ENCODE measurements around the gene GPC4.

Gene GPC4
- 0 reads per million in 3 experiments for total RNA-seq

DNA sequence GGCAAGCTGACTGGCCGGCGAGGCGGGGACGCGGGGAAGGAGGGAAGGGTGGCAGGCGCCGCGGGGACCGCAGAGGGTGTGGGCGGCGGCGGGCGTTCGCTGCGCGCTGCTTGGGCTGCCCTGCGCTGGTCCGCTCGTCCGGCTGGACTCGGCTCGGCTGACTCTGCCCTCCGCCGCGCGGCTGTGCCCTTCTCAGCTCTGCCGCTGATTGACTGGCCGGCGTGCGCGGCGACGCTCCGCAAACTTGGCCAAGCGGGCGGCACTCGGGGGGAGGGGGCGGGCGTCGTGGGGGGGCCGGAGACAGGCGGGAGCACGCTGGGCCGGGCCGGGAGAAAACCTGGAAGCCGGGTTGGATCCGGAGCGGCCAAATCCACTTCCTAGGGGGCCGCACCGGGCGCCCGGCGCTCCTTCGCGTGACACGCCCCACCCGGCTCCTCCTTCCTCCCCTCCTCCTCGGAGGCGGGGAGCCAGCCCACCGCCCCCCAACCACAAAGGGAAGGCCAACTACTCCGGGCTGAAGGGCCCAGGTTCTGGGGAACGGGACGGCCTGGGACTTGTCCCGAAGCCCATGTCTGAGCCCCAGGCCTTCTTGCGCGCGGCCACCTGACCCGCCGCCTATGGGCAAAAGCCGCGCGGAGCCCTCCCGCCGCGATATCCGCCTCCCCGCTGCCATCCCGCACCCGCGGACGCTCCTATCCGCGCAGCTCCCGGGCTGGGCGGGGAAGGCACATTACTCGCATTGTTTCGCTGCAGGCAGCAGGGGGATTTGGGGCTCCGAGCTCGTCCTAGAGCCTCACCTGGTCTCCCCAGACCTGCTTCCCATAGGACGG, at the start of gene GPC4:
Gene GPC4, minus strand, starts transcription at position 214 of the 830 bp plus-strand sequence. CDS start 524 bp downstream, outside the sequence.
- no peak for DNase-seq

DNA sequence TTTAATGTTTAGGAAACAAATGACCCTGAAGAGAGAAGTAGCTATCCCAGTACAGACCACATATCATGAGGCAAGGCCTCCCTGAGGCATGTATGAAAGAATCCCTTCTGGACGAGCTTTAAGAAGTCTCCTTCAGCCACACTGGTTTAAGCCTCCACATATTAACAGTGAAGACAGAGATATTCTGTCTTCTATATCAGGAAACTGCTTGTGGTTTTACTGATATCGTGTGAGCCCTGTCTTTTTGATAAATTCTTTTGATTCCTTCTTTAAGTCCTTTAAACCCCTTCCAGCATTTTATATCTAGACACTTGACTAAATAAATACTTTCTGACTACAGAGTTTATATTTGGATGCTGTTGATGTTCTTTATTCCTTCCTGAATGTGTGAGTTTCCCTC, 45.9 kb upstream of the GPC4 start:
- DNase-seq, result no peak

- no peak for DNase-seq
These were observed 39.6 kb upstream of the GPC4 start for GRCh38 chrX:133454924-133455323.

DNA sequence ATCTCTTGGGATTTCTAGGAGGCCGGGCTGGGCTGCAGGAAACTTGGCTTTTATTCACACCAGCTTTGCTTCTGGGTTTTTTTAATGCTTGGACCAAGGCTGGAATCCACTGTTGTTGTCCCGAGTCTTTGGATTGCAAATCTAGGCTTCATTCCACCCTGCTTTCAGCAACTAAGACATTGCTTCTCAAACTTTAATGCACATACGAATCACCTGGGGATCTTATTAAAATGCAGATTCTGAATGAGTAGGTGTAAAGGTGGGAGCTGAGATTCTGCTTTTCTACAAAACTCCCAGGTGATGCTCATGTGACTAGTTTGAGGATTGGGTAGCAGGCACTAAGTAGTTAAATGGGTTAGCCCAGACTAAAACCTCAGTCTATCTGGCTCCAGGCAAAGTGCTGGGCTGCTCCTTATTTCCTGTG, 39.2 kb upstream of the GPC4 start:
- DNase-seq, result no peak

DNA sequence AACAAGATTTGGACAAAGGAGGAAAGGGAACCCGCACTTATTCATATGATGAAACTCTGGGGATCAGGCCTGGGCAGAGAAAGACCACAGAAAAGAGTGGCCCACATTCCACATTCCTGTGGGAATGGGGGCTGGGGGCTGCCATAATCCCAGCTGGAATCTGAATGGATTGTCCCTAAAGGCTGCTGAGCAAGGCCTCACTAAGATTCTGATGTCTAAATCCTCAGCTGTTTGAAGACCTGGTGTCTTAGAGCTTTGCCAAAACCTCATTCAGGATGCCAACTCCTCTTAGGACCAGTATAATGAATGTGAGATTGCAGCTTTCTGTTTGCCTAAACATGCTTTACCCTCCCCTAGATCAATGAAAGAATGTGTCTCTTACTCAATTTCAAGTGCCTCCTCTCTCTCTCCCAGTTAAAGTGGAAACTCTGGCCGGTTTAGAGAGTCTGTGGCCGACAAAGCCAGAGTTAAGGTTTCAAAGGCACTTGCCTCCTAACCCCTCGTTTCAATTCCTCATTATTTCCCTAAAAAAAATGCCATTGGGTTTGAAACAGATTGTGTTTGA, 33.3 kb upstream of the GPC4 start:
- no peak for DNase-seq

- DNase-seq, result no peak
These were observed 29.9 kb upstream of the GPC4 start for GRCh38 chrX:133444952-133445831.

DNA sequence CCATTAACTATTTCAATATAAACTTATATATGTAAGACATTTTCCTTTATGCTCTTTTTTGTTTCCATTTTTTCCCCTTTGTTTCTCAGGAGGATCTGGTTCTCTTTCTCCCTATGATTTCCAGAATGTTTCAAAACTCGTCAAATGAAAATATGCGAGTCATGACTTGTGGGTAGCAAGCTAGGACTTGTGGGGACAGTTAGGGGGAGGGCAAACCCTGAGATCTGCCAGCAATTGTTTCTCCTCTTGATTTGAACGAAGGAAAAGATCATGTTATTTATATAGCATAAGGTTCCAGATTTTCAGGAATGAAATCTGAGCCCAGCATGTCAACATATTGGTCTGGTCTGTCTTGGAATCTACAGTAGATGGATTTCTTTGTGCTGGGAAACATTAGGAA, 28.9 kb upstream of the GPC4 start:
- no peak for DNase-seq

DNA sequence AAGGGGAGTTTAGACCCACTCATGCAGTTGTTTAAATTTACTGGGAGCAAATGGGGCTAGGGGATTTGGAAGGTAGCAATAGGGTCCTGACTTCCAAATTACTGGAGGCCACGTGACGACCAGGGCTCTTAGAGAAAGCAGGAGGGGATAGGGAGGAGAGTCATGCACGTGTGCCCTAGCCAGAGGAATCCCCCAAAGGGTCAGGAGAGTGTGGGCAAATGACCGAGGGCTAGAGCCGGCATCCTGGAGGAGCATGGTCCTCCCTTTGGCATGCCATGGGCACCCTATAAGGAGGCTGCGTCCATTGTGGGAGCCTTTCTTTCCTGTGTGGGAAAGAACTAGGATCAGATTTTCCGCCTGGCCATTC, 25.5 kb upstream of the GPC4 start:
- no peak for DNase-seq

- DNase-seq, result no peak
These were observed 24.9 kb upstream of the GPC4 start for GRCh38 chrX:133440081-133440796.

GRCh38 chrX:133437766-133438165, 22.5 kb upstream of the GPC4 start:
- no peak for DNase-seq

DNA sequence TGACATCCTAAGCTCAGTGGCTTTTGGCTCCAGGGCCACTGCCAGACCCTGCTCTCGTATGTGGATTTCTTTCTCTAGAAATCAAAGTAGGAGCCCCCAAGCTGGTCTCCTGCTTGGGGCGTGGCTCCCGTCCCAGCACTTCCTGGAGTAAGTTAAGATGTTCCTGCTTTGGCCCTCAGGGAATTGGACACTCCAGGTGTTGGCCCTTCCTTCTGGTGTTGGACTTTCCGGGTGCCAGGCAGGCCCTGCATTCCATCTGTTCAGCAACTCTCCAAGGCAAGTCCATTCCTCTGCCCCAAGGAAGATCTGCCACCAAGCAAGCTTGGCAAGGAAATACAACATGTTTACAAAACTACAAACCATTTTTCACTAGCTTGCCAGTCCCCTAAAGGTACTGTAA, 22.1 kb upstream of the GPC4 start:
- no peak for DNase-seq

DNA sequence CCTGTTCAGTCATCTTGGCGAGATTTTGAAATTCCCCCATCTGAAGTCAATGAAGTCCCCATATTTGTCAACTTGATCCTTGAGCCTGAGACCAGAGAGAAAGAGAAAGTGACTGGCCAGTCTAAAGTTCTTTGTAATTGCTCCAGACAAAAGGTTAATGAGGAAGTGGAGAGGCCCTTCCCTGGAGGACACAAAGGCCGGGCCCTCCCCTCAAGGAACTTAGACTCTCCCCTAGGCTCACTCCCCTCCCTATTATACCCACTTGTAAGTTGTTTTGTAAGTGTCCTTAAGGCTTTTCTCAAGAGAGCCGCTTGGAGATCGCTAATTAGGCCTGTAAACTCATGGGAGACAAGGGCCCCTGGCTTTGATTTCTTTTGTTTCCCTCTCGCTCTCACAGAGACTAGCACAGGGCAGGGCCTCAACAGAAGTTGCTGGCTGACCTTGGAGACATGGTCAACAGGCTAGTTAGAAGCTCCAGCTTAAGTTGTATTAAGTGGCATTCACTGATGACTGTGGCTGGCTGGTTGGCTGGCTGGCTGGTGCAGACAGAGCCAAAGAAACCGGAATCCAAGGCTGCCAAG, 20.3 kb upstream of the GPC4 start:
- DNase-seq, result no peak

DNA sequence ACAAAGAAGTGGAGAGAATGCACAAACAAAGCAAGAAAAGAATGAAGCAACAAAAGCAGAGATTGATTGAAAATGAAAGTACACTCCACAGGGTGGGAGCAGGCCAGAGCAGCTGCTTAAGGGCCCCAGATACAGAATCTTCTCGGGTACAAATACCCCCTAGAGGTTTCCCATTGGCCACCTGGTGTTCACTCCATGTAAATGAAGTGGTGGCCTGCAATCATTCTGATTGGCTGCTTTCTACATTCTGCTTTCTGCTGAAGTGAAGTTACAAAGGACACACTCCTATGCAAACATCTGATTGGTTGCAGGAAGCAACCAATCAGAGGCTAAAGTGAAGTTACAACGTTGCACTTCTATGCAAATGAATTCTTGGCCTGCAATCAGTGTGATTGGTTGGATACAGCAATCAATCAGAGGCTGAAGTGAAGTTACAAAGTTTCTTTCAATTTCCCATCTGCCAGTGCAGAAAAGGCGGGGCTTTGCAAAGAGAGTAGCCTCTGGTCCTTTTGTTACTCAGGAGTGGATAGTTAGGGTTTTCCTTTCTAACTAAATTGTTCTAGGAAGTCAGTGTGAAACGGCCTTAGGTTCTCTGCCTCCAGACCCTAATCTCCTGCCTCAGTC, 19.0 kb upstream of the GPC4 start:
- DNase-seq, result no peak

DNA sequence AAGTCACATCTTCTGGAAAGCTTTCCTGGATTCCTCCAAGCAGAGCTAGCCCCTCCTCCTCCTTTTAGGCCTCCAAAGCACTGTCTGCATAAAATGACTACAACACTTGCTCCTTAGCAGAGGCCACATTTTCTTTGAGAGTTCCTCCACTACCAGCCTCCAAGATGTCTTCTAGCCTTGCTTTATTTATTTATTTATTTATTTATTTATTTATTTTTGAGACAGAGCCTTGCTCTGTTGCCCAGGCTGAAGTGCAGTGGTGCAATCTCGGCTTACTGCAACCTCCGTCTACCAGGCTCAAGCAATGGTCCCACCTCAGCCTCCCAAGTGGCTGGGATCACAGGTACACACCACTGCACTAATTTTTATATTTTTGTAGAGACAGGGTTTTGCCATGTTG, 4.6 kb upstream of the GPC4 start:
- no peak for DNase-seq

- no peak for DNase-seq
These were observed 3.3 kb upstream of the GPC4 start for GRCh38 chrX:133418588-133418987.

DNA sequence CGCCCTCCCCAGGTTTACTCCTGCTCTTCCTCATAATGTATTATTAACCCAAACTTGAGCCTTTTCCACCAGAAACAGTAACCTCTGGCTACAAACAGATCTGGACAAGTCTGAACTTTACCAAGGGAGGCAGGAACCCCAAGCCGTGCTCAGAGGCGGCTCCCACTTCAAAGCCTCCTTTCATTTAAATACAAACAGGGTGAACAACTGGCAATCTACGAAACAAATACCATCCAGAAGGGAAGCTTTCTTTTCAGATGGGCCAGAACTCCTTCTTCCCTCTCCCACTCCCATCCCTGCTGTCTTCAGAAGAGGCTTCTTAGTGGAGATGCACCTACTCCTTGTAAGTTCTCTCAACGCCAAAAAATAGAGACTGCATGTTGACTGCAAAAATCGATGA, 2.1 kb upstream of the GPC4 start:
- no peak for DNase-seq

DNA sequence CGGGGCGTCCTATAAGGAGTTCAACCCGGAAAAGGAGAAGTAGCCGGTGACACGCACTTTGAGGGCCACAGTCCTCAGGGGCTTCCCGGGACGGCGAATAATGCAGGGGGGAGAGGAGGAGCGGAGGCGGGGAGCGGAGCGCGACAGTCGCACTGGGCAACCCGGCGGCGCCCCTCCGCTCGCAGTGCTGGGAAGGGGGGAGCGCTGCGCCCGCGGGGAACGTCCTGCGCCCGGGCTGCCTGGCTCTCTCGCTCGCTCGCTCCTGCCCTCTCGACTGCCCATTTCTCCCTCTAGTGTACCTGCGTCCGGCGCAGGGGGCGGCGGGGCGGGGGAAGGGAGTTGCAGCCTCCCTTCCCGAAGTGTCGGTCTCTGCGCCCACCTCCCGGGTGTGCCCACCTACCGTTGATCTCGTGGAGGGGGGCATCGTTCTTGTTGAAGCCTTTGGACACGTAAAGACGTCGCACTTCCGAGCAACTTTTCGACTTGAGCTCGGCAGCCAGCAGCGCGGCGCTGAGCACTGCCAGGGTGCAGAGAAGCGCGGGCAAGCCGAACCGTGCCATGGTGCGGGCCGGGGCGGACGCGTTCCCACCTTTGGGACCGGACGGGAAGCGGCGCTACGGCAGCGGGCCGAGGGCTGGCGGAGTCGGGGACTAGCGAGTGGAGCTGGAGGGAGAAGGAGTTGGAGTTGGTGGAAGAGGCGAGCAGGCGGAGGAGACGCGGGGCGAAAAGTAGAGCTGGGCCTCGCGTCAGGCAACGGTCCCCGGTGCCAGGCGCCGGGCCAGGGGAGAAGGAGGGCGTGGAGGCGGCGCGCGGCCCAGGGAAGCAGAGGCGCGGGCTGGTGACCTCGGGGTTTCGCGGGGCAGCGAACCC, 648 bp downstream of the GPC4 start:
- DNase-seq, result no peak

DNA sequence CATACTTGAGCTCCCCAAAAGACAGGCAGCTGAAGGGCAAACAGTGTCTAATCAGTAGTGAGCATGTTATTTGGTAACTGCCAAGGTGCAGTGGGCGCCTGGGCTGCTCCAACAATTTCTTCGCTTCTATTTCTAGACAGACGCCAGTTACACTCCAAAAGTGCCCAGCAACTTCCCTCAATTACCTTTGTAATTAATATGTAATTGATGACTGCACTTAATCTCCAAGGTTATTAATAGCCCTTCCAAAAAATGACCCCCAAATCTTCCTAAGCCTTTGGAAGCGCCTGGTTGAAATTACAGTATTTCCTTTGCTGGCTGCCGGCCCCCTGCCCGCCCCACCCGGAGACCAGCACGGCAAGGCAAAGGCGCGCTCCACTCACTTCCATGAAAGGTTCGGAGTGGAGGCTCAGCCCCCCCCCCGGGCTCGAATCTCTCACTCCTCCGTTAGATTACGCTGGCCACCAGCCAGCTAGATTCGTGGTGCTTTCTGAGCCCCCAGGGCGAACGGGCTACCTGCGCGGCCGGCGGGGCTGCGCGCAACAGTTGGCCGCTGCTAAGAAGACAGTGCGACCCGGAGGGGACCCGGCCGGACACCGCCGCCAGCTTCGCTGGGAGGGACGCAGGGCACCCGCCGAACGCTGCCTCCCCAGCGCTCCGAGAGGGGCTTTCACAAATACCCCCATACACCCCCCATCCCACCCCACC, 1.9 kb downstream of the GPC4 start:
- no peak for DNase-seq

- DNase-seq, result no peak
These were observed 2.6 kb downstream of the GPC4 start for GRCh38 chrX:133412665-133413064.

DNA sequence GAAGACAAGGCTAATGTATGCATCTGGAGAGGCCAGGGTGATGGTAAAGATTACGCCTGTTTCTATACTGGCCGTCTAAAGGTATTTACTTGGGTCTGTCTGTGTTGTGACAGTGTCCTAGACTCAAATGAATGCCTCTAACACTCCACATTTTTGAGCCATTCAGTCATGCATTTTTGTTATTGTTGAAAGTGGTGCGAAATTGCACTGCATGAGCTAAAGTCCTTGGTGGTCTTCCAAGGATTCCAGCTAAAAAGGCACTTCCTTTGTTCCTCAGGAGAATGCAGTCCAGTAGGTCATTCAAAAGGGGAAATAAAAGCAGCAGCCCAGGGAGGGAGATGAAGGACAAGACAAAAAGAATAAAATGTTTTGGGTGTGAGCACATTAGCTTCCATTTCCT, 3.0 kb downstream of the GPC4 start:
- DNase-seq, result no peak
